B cell (primary cell): ENCODE data around the gene METAP1D. TPM values are rescaled to one million over a fixed set of nuclear protein-coding genes. Genes with fewer than 3 reads are reported as not detected.
"Not testable (repeated sequence)": the region's sequence is repeated elsewhere in the genome, so short reads cannot be mapped to it uniquely, and the experiment has no call there.

Experiments used
- ATAC-seq: fragments of 200-7000 bp; cut with Tn5 transposase; one replicate; pipeline ENCODE4 v1.10.0; 2021; ENCODE audit warnings: low read depth, mild to moderate bottlenecking, moderate number of reproducible peaks, moderate library complexity
- CTCF ChIA-PET: fragments of 350-600 bp; sonication (Branson Sonifier 250); formaldehyde crosslinking; loops from one replicate; lab custom pipeline; 2021; ENCODE audit warnings: antibody characterized with exemption, inconsistent platforms; lab: Charles Lee
- POLR2A ChIA-PET: fragments of 350-600 bp; sonication (Branson Sonifier 250); formaldehyde crosslinking; loops from one replicate; lab custom pipeline; 2021; ENCODE audit warnings: antibody characterized with exemption; lab: Charles Lee
- DNase-seq: peaks from one replicate; pipeline ENCODE4 v3.0.0; 2013
- H2AFZ ChIP-seq: 2 replicates; pipeline ENCODE4 v1.6.1; 2012; ENCODE audit warnings: mild to moderate bottlenecking, low read depth, low read length; ENCODE audit not compliant: insufficient read depth, poor library complexity, severe bottlenecking
- H3K27ac ChIP-seq, 2 donors: 1 replicate in 1 of 2; 2 replicates in 1 of 2; pipeline ENCODE4 v1.5.1; 2012 to 2013; ENCODE audit warnings: low read length in 2 of 2, mild to moderate bottlenecking in 2 of 2, moderate library complexity in 1 of 2
- H3K27me3 ChIP-seq, 4 experiments: fragments of 200-600 bp in 1 of 4; sonication (generic) in 1 of 4; replicated peaks in 1 of 4; 1 replicate in 2 of 4; 2 replicates in 2 of 4; pipeline versions ENCODE4 v1.6.1 to v1.7.0; 2013 to 2016; ENCODE audit warnings: low read length in 3 of 4, mild to moderate bottlenecking in 2 of 4, mixed read lengths in 1 of 4, moderate library complexity in 1 of 4; ENCODE audit not compliant: insufficient read depth in 4 of 4, control insufficient read depth in 3 of 4; ENCODE audit errors: control extremely low read depth in 1 of 4
- H3K36me3 ChIP-seq, 2 experiments: replicated peaks in 1 of 2; 1 replicate in 1 of 2; 2 replicates in 1 of 2; pipeline versions ENCODE4 v1.6.1 to v1.7.1; 2013; ENCODE audit warnings: low read length in 1 of 2; ENCODE audit not compliant: insufficient read depth in 2 of 2, control insufficient read depth in 1 of 2; ENCODE audit errors: control extremely low read depth in 1 of 2, extremely low read depth in 1 of 2
- H3K4me1 ChIP-seq, 2 donors: fragments of 200-600 bp in 1 of 2; sonication (generic) in 1 of 2; 1 replicate in 1 of 2; 2 replicates in 1 of 2; pipeline versions ENCODE4 v1.5.1 to v1.6.1; 2013 to 2017; ENCODE audit warnings: low read length in 2 of 2; ENCODE audit not compliant: control insufficient read depth in 2 of 2, insufficient read depth in 2 of 2
- H3K4me2 ChIP-seq: replicated peaks from 2 replicates; pipeline ENCODE3; 2012; ENCODE audit warnings: mild to moderate bottlenecking, low read depth, low read length; ENCODE audit not compliant: poor library complexity, severe bottlenecking
- H3K4me3 ChIP-seq, 5 experiments: fragments of 200-600 bp in 1 of 5; sonication (generic) in 1 of 5; 1 replicate in 3 of 5; 2 replicates in 2 of 5; pipeline versions ENCODE4 v1.5.1 to v1.7.0; 2011 to 2016; ENCODE audit warnings: low read length in 4 of 5, mild to moderate bottlenecking in 4 of 5, low read depth in 2 of 5, control low read depth in 1 of 5, moderate library complexity in 1 of 5; ENCODE audit not compliant: insufficient read depth in 1 of 5; ENCODE audit errors: control extremely low read depth in 1 of 5, extremely low read depth in 1 of 5
- H3K79me2 ChIP-seq: fragments of 200-600 bp; sonication (generic); one replicate; pipeline ENCODE4 v1.6.0; 2016; ENCODE audit warnings: low read length; ENCODE audit not compliant: control insufficient read depth, insufficient read depth
- H3K9ac ChIP-seq: fragments of 200-600 bp; sonication (generic); 2 replicates; pipeline ENCODE4 v1.6.1; 2017; ENCODE audit warnings: mild to moderate bottlenecking, low read length, moderate library complexity
- H3K9me3 ChIP-seq, 3 donors: one replicate each; pipeline versions ENCODE4 v1.6.1 to v1.7.1; 2013; ENCODE audit warnings: low read length in 2 of 3; ENCODE audit not compliant: control insufficient read depth in 2 of 3, insufficient read depth in 1 of 3; ENCODE audit errors: control extremely low read depth in 1 of 3
- H4K20me1 ChIP-seq: 2 replicates; pipeline ENCODE4 v1.6.0; 2012; ENCODE audit warnings: mild to moderate bottlenecking, low read length; ENCODE audit not compliant: insufficient read depth, control insufficient read depth, poor library complexity, severe bottlenecking
- H3K27ac Mint-ChIP-seq: one replicate; pipeline ENCODE4 v1.8.0; 2021; ENCODE audit warnings: mixed read lengths
- H3K27me3 Mint-ChIP-seq: one replicate; pipeline ENCODE4 v1.8.0; 2021; ENCODE audit warnings: mixed read lengths
- H3K4me1 Mint-ChIP-seq: one replicate; pipeline ENCODE4 v1.8.0; 2021; ENCODE audit warnings: mixed read lengths
- H3K4me3 Mint-ChIP-seq: one replicate; pipeline ENCODE4 v1.8.0; 2021; ENCODE audit warnings: mixed read lengths
- H3K9me3 Mint-ChIP-seq: one replicate; pipeline ENCODE4 v1.8.0; 2022; ENCODE audit warnings: mixed read lengths; ENCODE audit not compliant: insufficient read depth
- EZH2 ChIP-seq: IDR thresholded peaks from 2 replicates; pipeline ENCODE4 v1.6.1; 2012; ENCODE audit warnings: borderline replicate concordance, low read depth, mild to moderate bottlenecking, moderate library complexity, low read length; ENCODE audit not compliant: insufficient read depth, poor library complexity, severe bottlenecking
- WGBS: methylation state at CpG from one replicate; pipeline ENCODE4 v1.1.5; 2013; ENCODE audit warnings: missing lambda C conversion rate; ENCODE audit not compliant: insufficient coverage; 5-methylcytosine and 5-hydroxymethylcytosine counted together
- intact Hi-C: fragments of 100-400 bp; cut with micrococcal nuclease; formaldehyde crosslinking; loops from one replicate; pipeline ENCODE4 v1.10.0; 2022
- polyA plus RNA-seq: library from polyadenylated mRNA; depleted of rRNA; stranded (reverse); fragments of >200 nt; gene quantifications from 2 replicates; pipeline ENCODE4 v1.2.3, GENCODE V29; 2012
- total RNA-seq, 2 donors: library from RNA; stranded (reverse); fragments of 120-200 nt in 1 of 2; gene quantifications; 1 replicate in 1 of 2; 2 replicates in 1 of 2; pipeline versions ENCODE4 v1.2.3 to v1.2.4, GENCODE V29; 2013 to 2022
- TF ChIP-seq, protein P1 (sequence below): fragments of 200-600 bp; IDR thresholded peaks from one replicate; pipeline ENCODE4 v1.8.0; 2022; ENCODE audit warnings: antibody characterized with exemption, mild to moderate bottlenecking

Gene METAP1D
- total and polyA plus RNA-seq, 2 donors (not counting 1 experiment from before 2014, with no cell fraction given), result 7.8 to 8.9 TPM

DNA sequence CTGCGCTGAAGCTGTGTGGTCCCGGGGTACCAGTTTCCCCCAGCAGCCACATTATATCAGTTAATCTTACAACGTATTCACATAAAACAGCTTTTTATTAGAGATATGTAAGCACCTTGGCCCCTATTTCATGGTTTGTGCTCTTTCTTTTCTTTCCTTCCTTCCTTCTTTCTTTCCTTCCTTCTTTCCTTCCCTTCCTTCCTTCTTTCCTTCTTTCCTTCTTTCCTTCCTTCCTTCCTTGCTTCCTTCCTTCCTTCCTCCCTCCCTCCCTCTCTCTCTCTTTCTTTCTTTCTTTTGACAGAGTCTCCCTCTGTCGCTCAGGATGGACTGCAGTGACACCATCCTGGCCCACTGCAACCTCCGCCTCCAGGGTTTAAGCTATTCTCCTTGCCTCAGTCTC is 3.7 kb upstream of the METAP1D start:
- H3K27me3 ChIP-seq, result peaks cover 0 to 7% (median 0%) of the 10 kb centered on the region in 4 experiments
- WGBS, result 92% methylated on average over 4 of the region's 5 CpGs

DNA sequence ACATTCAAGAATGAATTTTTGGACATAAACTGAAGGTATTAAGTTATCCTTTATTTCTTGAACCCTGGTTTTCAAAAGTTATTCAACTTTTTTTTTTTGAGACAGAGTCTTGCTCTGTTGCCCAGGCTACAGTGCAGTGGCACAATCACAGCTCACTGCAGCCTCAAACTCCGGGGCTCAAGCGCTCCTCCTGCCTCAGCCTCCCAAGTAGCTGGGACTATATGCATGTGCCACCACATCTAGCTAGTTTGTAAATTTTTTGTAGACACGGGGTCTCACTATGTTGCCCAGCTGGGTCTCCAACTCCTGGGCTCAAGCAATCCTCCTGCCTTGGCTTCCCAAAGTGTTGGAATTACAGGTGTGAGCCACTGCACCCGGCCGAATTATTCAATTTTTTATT is 2.7 kb upstream of the METAP1D start:
- H3K27me3 ChIP-seq, intact Hi-C loops, CTCF ChIA-PET, H2AFZ ChIP-seq, H3K4me2 ChIP-seq, H3K27ac Mint-ChIP-seq, POLR2A ChIA-PET, H3K9me3 ChIP-seq, H3K79me2 ChIP-seq, H3K4me3 ChIP-seq, H4K20me1 ChIP-seq, H3K36me3 ChIP-seq, H3K9me3 Mint-ChIP-seq, ATAC-seq, H3K4me3 Mint-ChIP-seq, DNase-seq, H3K27ac ChIP-seq, H3K9ac ChIP-seq: not testable (repeated sequence)
- 91% methylated on average over 3 of the region's 5 CpGs for WGBS
- Mint-ChIP-seq H3K27me3 (peaks cover 10% of the 10 kb centered on the region), H3K4me1 (peaks cover 18% of the 10 kb centered on the region)
- H3K4me1 ChIP-seq, result peaks cover 13 to 14% of the 10 kb centered on the region in 2 donors

More for the DNA sequence above, 3.7 kb upstream of the METAP1D start:
- POLR2A ChIA-PET, result no interaction called here
- peaks cover 18% of the 10 kb centered on the region for H3K4me1 Mint-ChIP-seq
- H3K27me3 Mint-ChIP-seq, result peaks cover 10% of the 10 kb centered on the region
- H2AFZ ChIP-seq, result no peak overlapping the region
- no peak overlapping the region for H3K4me3 ChIP-seq
- TF ChIP-seq, protein P1, sequence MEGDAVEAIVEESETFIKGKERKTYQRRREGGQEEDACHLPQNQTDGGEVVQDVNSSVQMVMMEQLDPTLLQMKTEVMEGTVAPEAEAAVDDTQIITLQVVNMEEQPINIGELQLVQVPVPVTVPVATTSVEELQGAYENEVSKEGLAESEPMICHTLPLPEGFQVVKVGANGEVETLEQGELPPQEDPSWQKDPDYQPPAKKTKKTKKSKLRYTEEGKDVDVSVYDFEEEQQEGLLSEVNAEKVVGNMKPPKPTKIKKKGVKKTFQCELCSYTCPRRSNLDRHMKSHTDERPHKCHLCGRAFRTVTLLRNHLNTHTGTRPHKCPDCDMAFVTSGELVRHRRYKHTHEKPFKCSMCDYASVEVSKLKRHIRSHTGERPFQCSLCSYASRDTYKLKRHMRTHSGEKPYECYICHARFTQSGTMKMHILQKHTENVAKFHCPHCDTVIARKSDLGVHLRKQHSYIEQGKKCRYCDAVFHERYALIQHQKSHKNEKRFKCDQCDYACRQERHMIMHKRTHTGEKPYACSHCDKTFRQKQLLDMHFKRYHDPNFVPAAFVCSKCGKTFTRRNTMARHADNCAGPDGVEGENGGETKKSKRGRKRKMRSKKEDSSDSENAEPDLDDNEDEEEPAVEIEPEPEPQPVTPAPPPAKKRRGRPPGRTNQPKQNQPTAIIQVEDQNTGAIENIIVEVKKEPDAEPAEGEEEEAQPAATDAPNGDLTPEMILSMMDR, result no peak
- no peak for TF ChIP-seq EZH2
- H3K9ac ChIP-seq, result no peak overlapping the region
- H3K4me3 Mint-ChIP-seq, result no peak overlapping the region
- ATAC-seq (no peak), DNase-seq (no peak)
- H3K4me1 ChIP-seq, result peaks cover 13 to 14% of the 10 kb centered on the region in 2 donors
- no peak overlapping the region for H3K27ac Mint-ChIP-seq
- H3K27ac ChIP-seq, result no peak overlapping the region
- no peaks in the 10 kb centered on the region for H4K20me1 ChIP-seq
- H3K36me3 ChIP-seq, result no peaks in the 10 kb centered on the region
- no peak overlapping the region for H3K4me2 ChIP-seq
- no peaks in the 10 kb centered on the region for H3K9me3 Mint-ChIP-seq
- intact Hi-C loops, result no loop called here
- no peaks in the 10 kb centered on the region for H3K79me2 ChIP-seq
- CTCF ChIA-PET, result no interaction called here
- no peaks in the 10 kb centered on the region for H3K9me3 ChIP-seq
